Left lung (tissue), 10 donors: ENCODE measurements around the gene SYK. TPM values are rescaled to one million over a fixed set of nuclear protein-coding genes. Genes with fewer than 3 reads are reported as not detected.

Experiments
- ATAC-seq: fragments of 200-7000 bp; cut with Tn5 transposase; one replicate; pipeline ENCODE4 v1.9.1; 2020; ENCODE audit warnings: moderate library complexity
- DNase-seq, 4 donors: peaks; one replicate each; pipeline ENCODE4 v3.0.0-alpha.2; 2013 to 2020
- H3K27ac ChIP-seq, 2 donors: fragments of 200-600 bp; sonication (generic) in 1 of 2; one replicate each; pipeline versions ENCODE4 v1.5.0 to v1.8.0; 2020 to 2021
- H3K27me3 ChIP-seq, 2 donors: fragments of 200-600 bp; sonication (generic) in 1 of 2; one replicate each; pipeline versions ENCODE4 v1.5.0 to v1.8.0; 2020 to 2021
- H3K36me3 ChIP-seq, 2 donors: fragments of 200-600 bp; sonication (generic) in 1 of 2; one replicate each; pipeline versions ENCODE4 v1.5.0 to v1.8.0; 2020 to 2021
- H3K4me1 ChIP-seq, 2 donors: fragments of 200-600 bp; one replicate each; pipeline ENCODE4 v1.8.0; 2021
- H3K4me3 ChIP-seq, 2 donors: fragments of 200-600 bp; sonication (generic) in 1 of 2; one replicate each; pipeline versions ENCODE4 v1.5.0 to v1.8.0; 2020 to 2021; ENCODE audit warnings: mild to moderate bottlenecking in 1 of 2
- H3K9me3 ChIP-seq, 2 donors: fragments of 200-600 bp; sonication (generic) in 1 of 2; one replicate each; pipeline versions ENCODE4 v1.5.0 to v1.8.0; 2020 to 2021
- intact Hi-C, 2 donors: fragments of 100-400 bp; cut with DNase I; formaldehyde crosslinking; loops; one replicate each; pipeline versions ENCODE4 v1.11.2 to v1.14.2; 2022
- polyA plus RNA-seq, 6 donors: library from polyadenylated mRNA; unstranded; fragments of 120-200 nt; gene quantifications; one replicate each; pipeline ENCODE4 v1.2.1, GENCODE V29; 2013; ENCODE audit not compliant: insufficient read length in 6 of 6
- total RNA-seq, 2 donors: library from RNA; stranded (reverse); fragmentation: NEBNext Ultra II Directional; extraction: Animal tissue kit (Norgen Biotek cat#: 25700); gene quantifications; one replicate each; pipeline ENCODE4 v1.2.1, GENCODE V29; 2021
- TF ChIP-seq, protein P1 (sequence below), 2 donors: fragments of 200-600 bp; sonication (generic) in 1 of 2; IDR thresholded peaks; one replicate each; pipeline versions ENCODE4 v1.5.0 to v1.8.0; 2021; ENCODE audit warnings: antibody characterized with exemption in 2 of 2
- donor health status: DM: no; HTN: yes; CAD: no.
- donor health status: DM: no; HTN: no; CAD: no.

SYK gene
- total and polyA plus RNA-seq, 8 donors: 16.0 to 91.8 (median 19.6) TPM

DNA sequence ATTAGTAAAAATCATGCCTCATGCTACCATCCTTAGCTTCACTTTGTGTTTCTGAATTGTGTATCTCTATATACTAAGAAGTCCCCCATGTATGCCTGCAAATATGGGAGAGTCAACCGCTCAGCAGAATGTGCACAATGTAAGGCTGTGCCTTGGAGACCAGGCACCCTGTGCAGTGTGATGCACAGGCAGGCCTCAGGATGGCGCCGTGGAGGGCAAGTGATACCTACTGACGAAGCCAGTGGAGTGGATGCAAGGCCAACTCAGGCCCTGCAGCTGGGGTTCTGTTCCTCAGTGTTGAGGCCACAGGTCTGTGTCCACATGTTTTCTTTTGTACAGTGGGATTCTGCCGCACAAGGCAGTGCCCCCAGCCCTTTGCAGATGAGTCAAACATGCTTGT is 28.4 kb downstream of the SYK start:
- intact Hi-C loops: no loop called here
- no peak for DNase-seq
- Histone ChIP-seq H3K36me3 (peaks cover 0 to 3% of the 10 kb centered on the region in 2 donors), H3K27ac (no peak overlapping the region), H3K4me3 (no peak overlapping the region), H3K9me3 (no peaks in the 10 kb centered on the region), H3K4me1 (peaks cover under 1 to 27% of the 10 kb centered on the region in 2 donors), H3K27me3 (no peaks in the 10 kb centered on the region)
- TF ChIP-seq, protein P1, sequence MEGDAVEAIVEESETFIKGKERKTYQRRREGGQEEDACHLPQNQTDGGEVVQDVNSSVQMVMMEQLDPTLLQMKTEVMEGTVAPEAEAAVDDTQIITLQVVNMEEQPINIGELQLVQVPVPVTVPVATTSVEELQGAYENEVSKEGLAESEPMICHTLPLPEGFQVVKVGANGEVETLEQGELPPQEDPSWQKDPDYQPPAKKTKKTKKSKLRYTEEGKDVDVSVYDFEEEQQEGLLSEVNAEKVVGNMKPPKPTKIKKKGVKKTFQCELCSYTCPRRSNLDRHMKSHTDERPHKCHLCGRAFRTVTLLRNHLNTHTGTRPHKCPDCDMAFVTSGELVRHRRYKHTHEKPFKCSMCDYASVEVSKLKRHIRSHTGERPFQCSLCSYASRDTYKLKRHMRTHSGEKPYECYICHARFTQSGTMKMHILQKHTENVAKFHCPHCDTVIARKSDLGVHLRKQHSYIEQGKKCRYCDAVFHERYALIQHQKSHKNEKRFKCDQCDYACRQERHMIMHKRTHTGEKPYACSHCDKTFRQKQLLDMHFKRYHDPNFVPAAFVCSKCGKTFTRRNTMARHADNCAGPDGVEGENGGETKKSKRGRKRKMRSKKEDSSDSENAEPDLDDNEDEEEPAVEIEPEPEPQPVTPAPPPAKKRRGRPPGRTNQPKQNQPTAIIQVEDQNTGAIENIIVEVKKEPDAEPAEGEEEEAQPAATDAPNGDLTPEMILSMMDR (IDR thresholded peaks at IDR 0.05): no peak
- no peak for ATAC-seq

DNA sequence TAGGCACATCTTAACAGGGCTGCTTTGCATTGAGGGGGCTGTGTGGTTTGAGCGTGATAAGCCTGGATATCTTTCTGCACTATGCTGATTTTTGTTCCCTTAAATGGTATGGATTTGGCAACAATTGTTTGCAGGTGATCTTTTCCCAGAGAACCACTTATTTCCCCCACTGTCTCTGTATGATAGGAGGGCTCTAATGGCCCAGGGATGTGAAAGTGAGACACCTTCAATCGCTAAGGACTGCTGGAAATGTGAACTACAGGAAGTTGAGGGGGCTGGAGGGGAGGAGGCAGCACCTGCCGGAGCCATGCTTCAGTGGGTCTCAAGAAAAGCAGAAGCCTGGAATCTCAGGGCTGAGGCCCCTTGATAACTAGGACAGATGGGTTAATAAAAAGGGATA is 29.4 kb downstream of the SYK start:
- ATAC-seq: no peak
- no peak overlapping the region for H3K4me3 ChIP-seq
- no peak overlapping the region for H3K27ac ChIP-seq
- H3K4me1 ChIP-seq: peaks cover 3 to 36% of the 10 kb centered on the region in 2 donors
- DNase-seq: no peak
- peaks cover 0 to 3% of the 10 kb centered on the region in 2 donors for H3K36me3 ChIP-seq
- no peaks in the 10 kb centered on the region for H3K9me3 ChIP-seq
- TF ChIP-seq, protein P1 (IDR thresholded peaks at IDR 0.05): no peak
- intact Hi-C loops: no loop called here
- H3K27me3 ChIP-seq: no peaks in the 10 kb centered on the region

DNA sequence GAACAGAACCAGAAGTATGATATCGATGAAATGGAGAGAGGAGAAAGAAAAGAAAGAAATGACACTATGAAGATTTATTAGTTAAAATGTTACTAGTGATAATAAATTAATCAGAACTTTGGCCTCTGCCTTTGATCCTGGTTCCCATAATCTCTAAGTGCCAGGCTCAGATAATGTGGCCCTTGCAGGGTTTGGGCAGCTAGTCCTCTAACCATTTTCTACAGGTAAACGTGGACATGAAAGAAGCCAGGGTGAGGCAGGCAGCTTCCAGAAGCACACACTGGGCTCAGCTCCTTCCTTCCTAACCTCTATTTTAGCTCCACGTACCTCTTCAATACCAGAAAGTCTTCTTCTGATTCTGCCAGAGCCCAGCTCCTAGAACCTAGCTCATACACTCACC is 30.6 kb downstream of the SYK start:
- H3K4me1 ChIP-seq: peaks cover 3 to 27% of the 10 kb centered on the region in 2 donors
- peaks cover 0 to 3% of the 10 kb centered on the region in 2 donors for H3K36me3 ChIP-seq
- no peak overlapping the region for H3K27ac ChIP-seq
- intact Hi-C loops: no loop called here
- no peak overlapping the region for H3K4me3 ChIP-seq
- ATAC-seq: no peak
- H3K27me3 ChIP-seq: no peaks in the 10 kb centered on the region
- TF ChIP-seq, protein P1 (IDR thresholded peaks at IDR 0.05): no peak
- no peak for DNase-seq
- H3K9me3 ChIP-seq: no peaks in the 10 kb centered on the region

DNA sequence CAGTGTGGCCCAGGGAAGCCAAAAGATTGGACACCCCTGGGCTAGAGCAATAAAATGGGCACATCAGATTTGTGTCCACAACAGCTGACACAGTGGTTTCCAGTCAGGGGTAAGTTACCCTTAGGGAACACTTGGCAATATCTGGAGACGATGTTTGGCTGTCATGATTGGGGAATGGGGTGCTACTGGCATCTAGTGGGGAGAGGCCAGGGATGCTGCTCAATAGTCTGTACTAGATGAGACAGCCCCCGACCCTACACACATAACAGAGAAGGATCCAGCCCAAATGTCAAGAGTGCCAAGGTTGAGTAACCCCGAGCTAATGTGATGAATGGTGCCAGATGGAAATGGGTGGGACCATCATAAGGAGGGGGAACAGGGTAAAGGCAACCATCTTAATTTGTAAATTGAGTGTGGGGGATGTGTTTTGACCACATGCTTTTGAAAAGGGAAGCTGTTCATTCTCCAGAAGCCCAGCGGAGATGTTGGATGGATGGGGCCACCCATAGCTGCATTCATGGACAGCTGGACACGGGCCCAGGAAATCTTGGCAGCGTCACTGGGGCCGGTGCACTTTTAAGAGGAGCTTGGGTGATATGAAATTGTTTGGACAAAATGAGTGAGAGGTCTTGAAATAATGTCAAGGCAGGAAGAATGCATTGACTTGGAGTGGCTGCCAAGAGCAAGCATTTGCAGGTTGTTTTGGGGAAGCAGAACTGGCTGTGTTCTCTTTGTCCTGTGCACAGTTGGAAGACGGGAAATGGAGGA is 33.4 kb downstream of the SYK start:
- intact Hi-C loops: no loop called here
- TF ChIP-seq, protein P1 (IDR thresholded peaks at IDR 0.05): no peak
- DNase-seq (peak in 3 of 4 donors; percentile 32 to 51 (median 41)), ATAC-seq (peak; percentile 76)
- peaks cover 0 to 4% of the 10 kb centered on the region in 2 donors for H3K27me3 ChIP-seq
- no peaks in the 10 kb centered on the region for H3K9me3 ChIP-seq
- no peak overlapping the region for H3K4me3 ChIP-seq
- peaks cover 0 to 20% of the 10 kb centered on the region in 2 donors for H3K36me3 ChIP-seq
- peaks cover 3 to 17% of the 10 kb centered on the region in 2 donors for H3K4me1 ChIP-seq
- H3K27ac ChIP-seq: no peak overlapping the region

DNA sequence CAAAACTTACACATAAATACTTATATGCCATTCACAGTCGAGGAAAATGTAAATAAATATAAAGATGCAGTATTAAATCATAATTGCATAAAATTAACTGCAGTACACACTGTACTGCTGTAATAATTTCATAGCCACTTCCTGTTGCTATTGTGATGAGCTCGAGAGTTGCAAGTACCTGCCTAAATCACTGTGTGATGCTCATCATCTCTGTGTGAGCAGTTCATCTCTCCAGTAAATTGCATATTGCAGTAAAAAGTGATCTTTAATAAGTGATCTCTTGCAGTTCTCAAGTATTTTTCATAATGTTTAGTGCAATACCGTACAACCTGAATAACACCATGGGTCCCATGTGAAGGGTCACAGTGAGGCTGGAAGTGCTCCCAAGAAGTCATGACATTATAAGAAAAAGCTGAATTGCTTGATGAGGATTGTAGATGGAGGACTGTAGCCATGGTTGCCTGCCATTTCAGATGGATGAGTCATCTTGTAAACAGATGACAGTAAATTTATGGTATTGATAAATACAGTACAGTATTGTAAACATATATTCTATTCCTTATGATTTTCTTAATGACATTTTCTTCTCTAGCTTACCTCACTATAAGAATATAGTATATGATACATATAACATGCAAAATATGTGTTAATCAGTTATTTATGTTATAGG is 34.9 kb downstream of the SYK start:
- TF ChIP-seq, protein P1 (IDR thresholded peaks at IDR 0.05): no peak
- no peak for ATAC-seq
- Histone ChIP-seq H3K36me3 (peaks cover 0 to 20% of the 10 kb centered on the region in 2 donors), H3K27me3 (peaks cover 0 to 5% of the 10 kb centered on the region in 2 donors), H3K9me3 (no peaks in the 10 kb centered on the region), H3K27ac (no peak overlapping the region), H3K4me3 (no peak overlapping the region), H3K4me1 (peaks cover 3 to 17% of the 10 kb centered on the region in 2 donors)
- intact Hi-C loops: no loop called here
- DNase-seq: no peak
